Endothelial cell of umbilical vein (primary cell): ENCODE measurements around the gene FMC1. TPM values are rescaled to one million over a fixed set of nuclear protein-coding genes. Genes with fewer than 3 reads are reported as not detected.

Experiments
- polyA plus RNA-seq, 4 experiments: library from polyadenylated mRNA; depleted of rRNA in 3 of 4; stranded (reverse) in 3 of 4; unstranded in 1 of 4; fragments of >200 nt; gene quantifications; 2 replicates each; pipeline versions ENCODE4 v1.2.1 to v1.2.3, GENCODE V29; 2011 to 2012; ENCODE audit warnings: missing spikeins in 1 of 4
- small RNA-seq: library from RNA; depleted of rRNA; stranded (forward); fragments of <200 nt; gene quantifications from one replicate; pipeline ENCODE3, GENCODE V24; 2012; ENCODE audit warnings: low replicate concordance, low read depth; ENCODE audit not compliant: insufficient read depth, insufficient read length
- total RNA-seq: library from RNA; stranded (reverse); gene quantifications from 2 replicates; pipeline ENCODE4 v1.2.3, GENCODE V29; 2021

FMC1 gene
- total and polyA plus RNA-seq, 2 donors (not counting 3 experiments of a cell fraction or from before 2014, with no cell fraction given) = 10.7 to 23.5 TPM

Small RNAs within 50 kb of the gene (small RNA-seq; reads per million reads assigned to genes)
- gene RNU6-206P = not detected

Other genes starting within 250 kb of the FMC1 start
- gene ZC3HAV1, start 231.6 kb upstream of the FMC1 start, total RNA-seq = 36.8 and 37.7 TPM in 2 replicates
- gene ZC3HAV1, start 231.6 kb upstream of the FMC1 start, polyA plus RNA-seq = 15.6 and 17.1 TPM in 2 replicates
- gene UBN2, start 110.1 kb upstream of the FMC1 start, total RNA-seq = 11.8 and 14.2 TPM in 2 replicates
- gene UBN2, start 110.1 kb upstream of the FMC1 start, polyA plus RNA-seq = 1.8 and 2.2 TPM in 2 replicates
- 85.8 and 87.6 TPM in 2 replicates for gene LUC7L2, start 18.6 kb downstream of the FMC1 start, total RNA-seq
- gene LUC7L2, start 18.6 kb downstream of the FMC1 start, polyA plus RNA-seq = 28.0 and 34.4 TPM in 2 replicates
- gene KLRG2, start 142.3 kb downstream of the FMC1 start, total RNA-seq = not detected in 2 replicates
- gene KLRG2, start 142.3 kb downstream of the FMC1 start, polyA plus RNA-seq = not detected in 2 replicates
- not detected in 2 replicates for gene CLEC2L, start 182.3 kb downstream of the FMC1 start, total RNA-seq
- not detected in 2 replicates for gene CLEC2L, start 182.3 kb downstream of the FMC1 start, polyA plus RNA-seq